Ecto neural progenitor cell (in vitro differentiated cells): ENCODE data around the gene JAK3.
A peak's percentile ranks its signal among the peaks of the same experiment; 100 is the strongest.

Experiments
- DNase-seq: peaks from one replicate; pipeline ENCODE4 v3.0.0-alpha.2; 2018; ENCODE audit warnings: low spot score

JAK3 gene

GRCh38 chr19:17865364-17866311, 17.9 kb upstream of the JAK3 start:
- DNase-seq = no peak

- DNase-seq = no peak
These were observed 15.9 kb upstream of the JAK3 start for GRCh38 chr19:17863520-17864182.

DNA sequence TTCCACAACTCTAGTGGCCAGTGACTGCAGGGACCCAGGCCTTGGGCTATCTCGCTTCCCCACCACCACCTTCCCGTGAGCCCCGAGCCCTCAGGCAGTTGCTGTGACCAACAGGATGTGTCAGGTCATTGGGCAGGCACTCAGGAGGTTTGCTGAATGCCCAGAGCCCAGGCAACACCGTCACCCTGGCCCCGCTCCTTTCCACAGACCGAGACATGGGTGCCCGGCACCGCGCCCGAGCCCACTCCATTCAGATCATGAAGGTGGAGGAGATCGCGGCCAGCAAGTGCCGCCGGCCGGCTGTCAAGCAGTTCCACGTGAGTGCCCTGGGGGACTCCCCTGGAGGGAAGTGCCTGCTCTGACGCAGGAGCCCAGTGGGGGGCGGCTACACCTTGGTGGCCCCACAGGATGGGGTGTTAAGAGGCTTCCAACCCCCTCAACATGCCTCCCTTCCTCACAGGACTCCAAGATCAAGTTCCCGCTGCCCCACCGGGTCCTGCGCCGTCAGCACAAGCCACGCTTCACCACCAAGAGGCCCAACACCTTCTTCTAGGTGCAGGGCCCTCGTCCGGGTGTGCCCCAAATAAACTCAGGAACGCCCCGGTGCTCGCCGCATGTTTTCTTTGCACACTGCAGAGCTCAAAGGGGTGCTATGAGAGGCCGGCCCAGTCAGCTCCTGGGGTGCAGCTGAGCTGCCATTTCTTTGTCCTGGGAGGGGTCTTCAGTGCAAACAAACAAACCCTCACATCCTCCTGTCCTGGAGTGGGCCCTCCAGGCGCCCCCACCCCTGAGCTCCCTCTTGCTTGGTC, 15.1 kb upstream of the JAK3 start:
- no peak for DNase-seq

GRCh38 chr19:17861542-17862402, 14.0 kb upstream of the JAK3 start:
- DNase-seq = no peak

DNA sequence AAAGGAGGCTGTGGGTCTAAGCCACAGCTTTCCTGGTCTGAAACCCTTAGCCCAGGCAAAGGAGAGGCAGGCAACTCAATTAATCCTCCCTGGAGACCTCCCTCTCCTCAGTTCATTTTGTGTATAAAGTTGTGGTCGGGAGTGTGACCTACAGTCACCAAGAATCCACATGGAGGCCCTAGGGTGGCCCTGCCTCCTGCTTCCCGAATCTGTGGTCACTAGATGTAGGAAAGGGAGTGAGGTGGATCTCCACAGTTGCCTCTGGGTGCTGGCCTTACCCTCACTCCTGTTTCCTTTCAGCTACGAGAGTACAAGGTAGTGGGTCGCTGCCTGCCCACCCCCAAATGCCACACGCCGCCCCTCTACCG, 13.2 kb upstream of the JAK3 start:
- DNase-seq = no peak

GRCh38 chr19:17860331-17860992, 12.7 kb upstream of the JAK3 start:
- DNase-seq = no peak

DNA sequence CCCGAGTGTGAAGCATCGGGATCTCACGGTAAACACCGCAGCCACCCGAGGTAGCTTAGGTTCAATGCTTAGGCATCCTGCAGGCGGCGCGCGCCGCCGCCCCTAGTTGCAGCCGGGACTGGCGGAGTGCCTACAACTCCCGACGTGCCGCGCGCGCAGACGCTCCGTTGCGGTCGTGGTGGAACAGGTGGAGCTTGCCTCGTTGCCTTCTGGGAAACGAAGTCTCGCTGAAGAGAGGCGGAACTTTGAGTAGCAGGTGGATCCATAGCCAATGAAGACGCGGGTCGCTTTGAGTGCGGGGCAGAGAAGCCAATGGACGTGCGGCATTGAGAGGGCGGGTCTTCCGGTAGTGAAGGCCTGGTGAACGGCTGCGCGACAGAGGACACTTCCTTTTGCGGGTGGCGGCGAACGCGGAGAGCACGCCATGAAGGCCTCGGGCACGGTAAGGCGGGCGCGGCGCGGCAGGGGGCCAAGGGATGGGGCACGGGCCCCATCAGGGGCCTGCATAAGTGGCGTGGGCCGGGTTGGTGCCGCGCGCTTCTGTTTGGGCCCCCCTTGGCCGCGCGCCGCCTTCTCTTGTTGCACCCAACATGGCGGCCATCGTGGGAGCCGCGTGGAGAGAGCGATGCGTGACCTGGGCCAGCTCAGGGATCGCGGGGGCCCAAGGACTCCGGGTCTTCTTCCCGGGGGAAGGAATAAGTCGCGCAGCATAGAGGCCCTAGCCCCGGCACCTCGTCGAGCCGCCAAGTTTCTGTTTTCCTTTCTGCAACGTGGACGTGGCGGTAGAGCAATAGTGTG, 11.9 kb upstream of the JAK3 start, which contains the start of gene RPL18A:
Gene RPL18A, plus strand, starts transcription at position 378 of the 798 bp plus-strand sequence. Its CDS starts 47 bp downstream, at position 425.
- peak; percentile 99 for DNase-seq

GRCh38 chr19:17855280-17856152, 7.7 kb upstream of the JAK3 start:
- peak; percentile 92 for DNase-seq

DNA sequence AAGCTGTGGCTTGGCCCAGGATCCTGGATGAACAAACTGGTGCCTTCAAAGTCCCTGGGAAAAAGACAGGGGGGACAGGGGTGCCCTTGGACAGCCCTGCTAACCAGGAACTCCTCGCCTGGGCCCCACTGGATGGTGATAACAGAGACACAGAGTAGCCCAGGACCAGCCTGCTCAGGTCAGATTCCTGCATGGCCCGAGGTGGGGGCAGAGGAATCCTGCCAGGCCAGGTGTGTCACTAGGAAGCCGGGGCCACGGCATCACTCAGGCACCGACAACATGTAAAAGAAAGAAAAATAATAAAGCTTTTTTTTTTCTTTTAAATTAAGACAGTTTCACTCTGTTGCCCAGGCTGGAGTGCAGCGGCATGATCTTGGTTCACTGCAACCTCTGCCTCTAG, 6.3 kb upstream of the JAK3 start:
- no peak for DNase-seq

GRCh38 chr19:17848595-17849292, 962 bp upstream of the JAK3 start:
- no peak for DNase-seq

DNA sequence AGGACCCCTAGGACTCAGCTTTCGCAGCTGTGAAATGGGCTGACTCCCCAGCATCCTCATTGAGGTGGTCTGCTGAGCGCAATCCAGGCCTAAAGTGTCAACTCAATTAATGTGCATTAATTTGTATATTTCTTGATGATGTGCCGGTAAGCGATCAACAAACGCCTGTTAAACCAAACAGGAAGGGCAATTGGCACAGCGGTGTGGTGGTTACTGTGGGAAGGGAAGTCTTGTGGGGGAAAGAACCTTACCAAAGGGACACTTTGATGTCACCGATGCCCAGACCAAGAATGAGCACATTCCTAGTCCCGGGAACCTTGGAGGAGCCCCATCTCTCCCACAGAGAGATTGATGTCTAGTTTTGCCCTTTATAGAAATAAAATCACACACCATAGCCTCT, 1.6 kb downstream of the JAK3 start:
- DNase-seq = no peak

GRCh38 chr19:17843908-17844490, 3.8 kb downstream of the JAK3 start:
- DNase-seq = no peak

DNA sequence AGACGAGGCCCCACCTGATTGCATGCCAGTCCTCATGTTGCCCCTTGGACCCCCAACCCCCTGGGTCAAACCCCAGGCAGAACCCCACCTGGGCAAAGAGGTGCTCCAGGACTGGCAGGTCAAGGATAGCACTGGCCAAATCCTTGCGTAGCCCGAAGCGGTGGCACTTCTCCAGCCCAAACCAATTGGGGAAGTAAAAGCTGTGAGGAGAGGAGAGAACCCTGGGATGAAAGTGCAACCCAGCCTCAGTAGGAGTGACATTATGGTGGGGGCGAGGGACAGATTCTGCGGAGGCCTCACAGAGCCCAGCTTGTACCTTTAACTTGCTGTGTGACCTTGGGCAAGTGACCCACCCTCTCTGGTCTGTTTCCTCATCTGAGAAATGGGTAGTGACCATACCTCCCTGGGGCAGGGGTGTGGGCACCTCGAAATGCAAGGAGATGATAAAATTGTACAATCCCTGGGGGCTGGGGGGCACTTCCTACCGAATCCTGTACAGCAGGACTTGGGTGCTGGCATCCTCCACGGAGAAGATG, 4.4 kb downstream of the JAK3 start:
- no peak for DNase-seq

GRCh38 chr19:17842663-17843291, 5.0 kb downstream of the JAK3 start:
- DNase-seq = no peak

DNA sequence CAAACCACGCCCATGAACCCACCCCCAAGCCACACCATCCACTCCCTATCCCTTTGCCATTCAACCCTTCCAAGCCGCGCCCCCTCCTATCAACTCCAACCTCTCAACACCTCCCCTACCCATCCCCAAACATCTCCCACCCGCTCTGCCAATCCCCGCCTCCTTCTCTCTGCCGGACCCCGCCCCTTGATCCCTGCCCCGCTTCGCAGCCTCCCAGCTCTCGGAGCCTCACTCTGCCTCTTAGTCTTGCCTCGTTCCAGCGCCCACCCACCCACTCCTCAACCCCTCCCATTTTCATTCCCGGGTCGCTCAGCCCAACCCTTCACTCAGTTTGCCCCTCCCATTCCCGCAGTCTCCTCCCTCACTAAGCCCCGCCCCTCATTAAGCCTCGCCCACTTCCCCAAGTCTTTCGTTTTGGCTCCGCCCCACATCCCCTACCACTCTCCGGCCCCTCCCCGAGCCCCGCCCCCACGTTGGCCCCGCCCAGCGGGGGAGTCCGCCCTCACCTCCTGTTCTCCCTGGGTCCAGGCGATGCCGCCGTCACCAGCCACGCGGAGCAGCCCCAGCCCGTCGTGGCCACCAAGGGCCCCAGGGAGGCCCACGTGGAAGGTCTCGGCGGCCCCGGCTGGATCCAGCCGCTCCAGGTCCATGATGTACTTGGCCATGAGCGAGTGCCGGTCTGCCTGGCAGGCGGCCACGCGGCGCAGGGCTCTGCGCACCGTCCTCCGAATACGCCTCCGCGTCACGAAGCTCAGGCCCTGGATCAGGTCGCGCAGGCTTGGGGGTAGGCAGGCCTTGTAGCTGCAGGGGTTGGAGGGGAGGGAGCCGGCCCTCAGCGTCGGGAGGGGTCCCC, 5.7 kb downstream of the JAK3 start:
- DNase-seq = peak; percentile 98

GRCh38 chr19:17841371-17841809, 6.4 kb downstream of the JAK3 start:
- DNase-seq = no peak
